Neural cell (in vitro differentiated cells): Measurements from ENCODE around the gene MAP3K19.

Source experiments
- POLR2AphosphoS5 ChIP-seq: IDR thresholded peaks from 2 replicates; pipeline ENCODE4 v1.6.1; 2012
- SMC3 ChIP-seq: fragments of 450-650 bp; conservative IDR thresholded peaks from 2 replicates; pipeline ENCODE4 v1.6.1; 2014; ENCODE audit warnings: antibody characterized with exemption, mild to moderate bottlenecking, moderate library complexity; ENCODE audit not compliant: poor library complexity
- TF ChIP-seq, protein P1 (sequence below): fragments of 450-650 bp; IDR thresholded peaks from 2 replicates; pipeline ENCODE4 v1.5.1; 2014; ENCODE audit warnings: antibody characterized with exemption, mild to moderate bottlenecking, moderate library complexity; ENCODE audit not compliant: poor library complexity, severe bottlenecking

DNA sequence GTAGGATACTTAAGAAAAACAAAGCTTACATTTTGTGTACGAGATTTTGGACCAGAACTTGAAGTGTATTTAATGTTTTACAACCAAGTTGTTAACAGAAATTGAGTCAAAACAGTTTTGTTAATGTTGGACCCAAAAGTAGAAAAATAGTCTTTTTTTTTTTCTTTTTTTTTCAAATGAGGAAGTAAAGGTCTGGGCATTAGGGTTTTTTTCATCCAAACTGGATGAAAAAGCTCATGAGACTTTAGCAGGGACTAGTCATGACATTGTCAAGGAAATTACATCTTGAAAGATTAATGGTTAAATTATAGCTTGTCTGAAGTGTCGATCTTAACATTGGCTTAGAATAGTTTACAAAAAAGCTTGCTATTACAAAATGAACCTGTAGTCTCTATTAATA lies 96.4 kb downstream of the MAP3K19 start:
- TF ChIP-seq SMC3, result no peak
- TF ChIP-seq, protein P1, sequence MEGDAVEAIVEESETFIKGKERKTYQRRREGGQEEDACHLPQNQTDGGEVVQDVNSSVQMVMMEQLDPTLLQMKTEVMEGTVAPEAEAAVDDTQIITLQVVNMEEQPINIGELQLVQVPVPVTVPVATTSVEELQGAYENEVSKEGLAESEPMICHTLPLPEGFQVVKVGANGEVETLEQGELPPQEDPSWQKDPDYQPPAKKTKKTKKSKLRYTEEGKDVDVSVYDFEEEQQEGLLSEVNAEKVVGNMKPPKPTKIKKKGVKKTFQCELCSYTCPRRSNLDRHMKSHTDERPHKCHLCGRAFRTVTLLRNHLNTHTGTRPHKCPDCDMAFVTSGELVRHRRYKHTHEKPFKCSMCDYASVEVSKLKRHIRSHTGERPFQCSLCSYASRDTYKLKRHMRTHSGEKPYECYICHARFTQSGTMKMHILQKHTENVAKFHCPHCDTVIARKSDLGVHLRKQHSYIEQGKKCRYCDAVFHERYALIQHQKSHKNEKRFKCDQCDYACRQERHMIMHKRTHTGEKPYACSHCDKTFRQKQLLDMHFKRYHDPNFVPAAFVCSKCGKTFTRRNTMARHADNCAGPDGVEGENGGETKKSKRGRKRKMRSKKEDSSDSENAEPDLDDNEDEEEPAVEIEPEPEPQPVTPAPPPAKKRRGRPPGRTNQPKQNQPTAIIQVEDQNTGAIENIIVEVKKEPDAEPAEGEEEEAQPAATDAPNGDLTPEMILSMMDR, result no peak
- no peak for TF ChIP-seq POLR2AphosphoS5
